ENCODE measurements around the gene TNRC6A.
"Not testable (repeated sequence)": the region's sequence is repeated elsewhere in the genome, so short reads cannot be mapped to it uniquely, and the experiment has no call there.

TNRC6A gene

DNA sequence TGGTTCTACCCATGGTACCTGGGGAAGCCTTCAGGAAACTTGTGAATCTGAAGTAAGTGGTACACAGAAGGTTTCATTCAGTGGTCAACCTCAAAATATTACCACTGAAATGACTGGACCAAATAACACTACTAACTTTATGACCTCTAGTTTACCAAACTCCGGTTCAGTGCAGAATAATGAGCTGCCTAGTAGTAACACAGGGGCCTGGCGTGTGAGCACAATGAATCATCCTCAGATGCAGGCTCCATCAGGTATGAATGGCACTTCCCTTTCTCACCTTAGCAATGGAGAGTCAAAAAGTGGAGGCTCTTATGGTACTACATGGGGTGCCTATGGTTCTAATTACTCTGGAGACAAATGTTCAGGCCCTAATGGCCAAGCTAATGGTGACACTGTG is 60.4 kb downstream of the TNRC6A start:
- in situ Hi-C loops (cut with HindIII; ENCODE audit: low sequenced_read_pairs) = no loop called here
- DNase-seq (ENCODE audit: low read depth, low spot score) = no peak
- TF ChIP-seq CTCF (IDR thresholded peaks at IDR 0.05; ENCODE audit: low read depth, low read length) = no peak
- no peak overlapping the region for H3K4me3 ChIP-seq (ENCODE audit: low read depth, low read length)

DNA sequence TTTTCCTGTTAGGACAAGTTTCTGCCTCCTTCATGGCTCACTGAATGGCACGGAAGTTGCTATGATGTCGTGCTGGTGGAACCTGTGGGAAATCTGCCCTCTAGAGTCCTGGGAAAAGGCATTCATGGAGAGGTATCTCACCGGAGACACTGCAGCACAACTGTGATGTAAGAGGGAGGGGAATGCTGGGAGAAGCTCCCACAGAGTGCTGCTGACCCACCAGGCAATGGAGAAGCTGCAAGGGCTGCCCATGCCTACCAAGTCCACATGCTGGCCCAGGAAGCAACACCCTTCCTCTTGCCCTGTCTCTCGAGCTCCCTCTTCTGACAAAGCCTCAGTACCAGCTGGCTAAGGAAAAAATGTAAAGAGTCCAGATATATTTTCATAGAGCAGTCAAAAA is 71.1 kb downstream of the TNRC6A start:
- in situ Hi-C loops (cut with HindIII; ENCODE audit: low sequenced_read_pairs) = no loop called here
- TF ChIP-seq CTCF (IDR thresholded peaks at IDR 0.05; ENCODE audit: low read depth, low read length) = peak; percentile 26
- H3K4me3 ChIP-seq (ENCODE audit: low read depth, low read length) = no peak overlapping the region
- peak; percentile 30 for DNase-seq (ENCODE audit: low read depth, low spot score)

DNA sequence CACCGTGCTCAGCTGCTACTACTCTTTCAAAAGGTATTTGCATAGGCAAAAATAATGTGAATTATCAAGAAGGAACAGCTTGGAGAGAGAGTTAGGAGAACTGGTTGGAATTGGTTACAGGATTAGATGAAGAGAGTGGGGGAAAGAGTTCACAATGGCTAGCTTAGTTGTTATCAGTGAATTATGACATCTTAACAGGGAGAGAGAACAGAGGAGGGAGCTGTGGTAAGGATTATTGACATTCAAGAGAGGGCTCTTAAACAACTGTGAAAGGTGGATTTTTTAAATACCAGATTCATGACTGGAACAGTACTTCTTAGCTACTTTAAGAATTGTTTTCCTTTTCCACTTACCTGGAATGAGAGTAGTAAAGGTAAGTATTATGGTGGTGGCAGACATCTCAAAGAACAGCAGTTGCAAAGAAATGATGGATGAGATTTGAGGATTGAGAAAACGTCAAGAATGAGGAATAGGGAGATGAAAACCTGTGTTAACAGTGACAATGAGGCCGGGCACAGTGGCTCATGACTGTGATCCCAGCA is 72.4 kb downstream of the TNRC6A start:
- no peak for TF ChIP-seq CTCF (IDR thresholded peaks at IDR 0.05; ENCODE audit: low read depth, low read length)
- in situ Hi-C loops (cut with HindIII; ENCODE audit: low sequenced_read_pairs) = no loop called here
- DNase-seq (ENCODE audit: low read depth, low spot score) = no peak
- no peak overlapping the region for H3K4me3 ChIP-seq (ENCODE audit: low read depth, low read length)

GRCh38 chr16:24805484-24805883 is 76.0 kb downstream of the TNRC6A start:
- TF ChIP-seq CTCF (IDR thresholded peaks at IDR 0.05; ENCODE audit: low read depth, low read length) = no peak
- no peak overlapping the region for H3K4me3 ChIP-seq (ENCODE audit: low read depth, low read length)
- in situ Hi-C loops (cut with HindIII; ENCODE audit: low sequenced_read_pairs) = no loop called here
- no peak for DNase-seq (ENCODE audit: low read depth, low spot score)

DNA sequence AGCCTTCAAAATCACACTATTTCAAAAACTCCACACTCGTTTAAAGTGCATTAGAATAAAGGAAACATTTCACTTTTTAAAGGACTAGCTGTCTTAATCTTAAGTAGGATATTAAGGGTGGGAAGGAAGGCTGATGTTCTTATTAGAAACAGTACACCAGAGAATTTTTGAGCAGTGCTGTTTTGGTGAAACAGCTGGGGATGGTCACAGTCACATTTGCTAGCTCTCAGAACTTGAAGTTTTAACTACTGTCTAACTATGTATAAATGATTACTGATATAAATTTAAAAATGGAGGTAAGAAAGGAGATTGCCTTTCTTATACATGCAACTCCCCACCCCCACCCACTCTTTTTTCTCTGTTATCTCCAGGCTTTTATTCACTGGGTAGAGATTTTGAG is 77.8 kb downstream of the TNRC6A start:
- DNase-seq (ENCODE audit: low read depth, low spot score) = no peak
- TF ChIP-seq CTCF (IDR thresholded peaks at IDR 0.05; ENCODE audit: low read depth, low read length) = no peak
- no peak overlapping the region for H3K4me3 ChIP-seq (ENCODE audit: low read depth, low read length)
- in situ Hi-C loops (cut with HindIII; ENCODE audit: low sequenced_read_pairs) = no loop called here

DNA sequence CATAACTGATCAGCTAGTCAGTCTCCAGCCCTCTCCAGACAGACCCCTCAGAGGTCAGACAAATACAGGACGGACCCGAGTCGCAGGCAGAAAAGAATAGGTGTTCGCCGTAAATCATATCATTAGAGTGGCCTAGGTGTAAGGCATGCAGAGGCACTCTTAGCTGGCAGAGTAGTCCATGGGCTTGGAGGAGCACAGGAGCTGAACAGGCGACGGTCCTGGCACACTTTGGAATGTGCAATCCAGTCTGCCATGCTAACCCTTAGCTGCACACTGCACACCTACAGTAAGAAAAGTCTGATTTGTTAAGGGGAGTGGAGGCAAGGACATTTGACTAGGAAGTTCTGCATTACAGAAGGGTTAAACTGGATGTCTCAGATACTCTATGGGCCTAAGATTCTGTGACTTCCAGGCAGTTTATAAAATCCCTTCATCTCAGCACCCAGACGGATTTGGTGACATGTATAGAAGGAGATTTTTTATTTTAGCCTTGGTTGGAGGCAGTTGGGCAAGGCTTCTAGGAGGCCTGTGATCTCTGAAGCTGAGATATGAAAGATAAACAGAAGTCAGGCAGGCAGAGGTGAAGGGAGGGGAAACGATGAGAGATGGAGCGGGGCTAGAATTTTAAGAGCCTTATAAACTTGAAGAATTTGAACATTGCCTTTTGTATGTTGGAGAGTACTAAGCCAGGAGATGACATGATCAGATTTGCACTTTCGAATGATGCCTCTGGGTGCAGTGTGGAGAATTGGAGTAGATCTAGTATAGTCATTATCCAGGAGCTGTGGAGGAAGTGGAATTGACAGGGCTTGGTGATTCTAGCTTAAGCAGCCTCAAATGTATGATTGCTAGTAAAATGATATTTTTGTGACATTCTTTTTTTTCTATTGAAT is 81.7 kb downstream of the TNRC6A start:
- DNase-seq (ENCODE audit: low read depth, low spot score) = no peak
- in situ Hi-C loops (cut with HindIII; ENCODE audit: low sequenced_read_pairs) = no loop called here
- H3K4me3 ChIP-seq (ENCODE audit: low read depth, low read length) = no peak overlapping the region
- TF ChIP-seq CTCF (IDR thresholded peaks at IDR 0.05; ENCODE audit: low read depth, low read length) = no peak

DNA sequence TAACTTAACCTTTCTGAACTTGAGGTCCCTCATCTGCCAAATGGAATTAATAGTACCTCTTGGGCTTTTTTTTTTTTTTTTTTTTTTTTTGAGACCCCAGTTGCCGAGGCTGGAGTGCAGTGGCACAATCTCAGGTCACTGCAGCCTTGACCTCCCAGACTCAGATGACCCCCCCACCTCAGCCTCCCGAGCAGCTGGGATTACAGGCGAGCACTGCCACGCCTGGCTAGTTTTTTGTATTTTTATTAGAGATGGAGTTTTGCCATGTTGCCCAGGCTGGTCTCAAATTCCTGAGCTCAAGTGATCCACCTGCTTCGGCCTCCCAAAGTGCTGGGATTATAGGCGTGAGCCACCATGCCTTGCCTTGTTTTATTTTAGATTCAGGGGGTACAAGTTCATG is 83.4 kb downstream of the TNRC6A start:
- H3K4me3 ChIP-seq (ENCODE audit: low read depth, low read length); DNase-seq (ENCODE audit: low read depth, low spot score); in situ Hi-C loops (cut with HindIII; ENCODE audit: low sequenced_read_pairs): not testable (repeated sequence)

Measured in astrocyte of the spinal cord (primary cell).